Measurements from ENCODE around the gene CCDC33. TPM values are rescaled to one million over a fixed set of nuclear protein-coding genes. Genes with fewer than 3 reads are reported as not detected.

CCDC33 gene
- total RNA-seq, 1 experiment from 2014 or later = 2.7 TPM

DNA sequence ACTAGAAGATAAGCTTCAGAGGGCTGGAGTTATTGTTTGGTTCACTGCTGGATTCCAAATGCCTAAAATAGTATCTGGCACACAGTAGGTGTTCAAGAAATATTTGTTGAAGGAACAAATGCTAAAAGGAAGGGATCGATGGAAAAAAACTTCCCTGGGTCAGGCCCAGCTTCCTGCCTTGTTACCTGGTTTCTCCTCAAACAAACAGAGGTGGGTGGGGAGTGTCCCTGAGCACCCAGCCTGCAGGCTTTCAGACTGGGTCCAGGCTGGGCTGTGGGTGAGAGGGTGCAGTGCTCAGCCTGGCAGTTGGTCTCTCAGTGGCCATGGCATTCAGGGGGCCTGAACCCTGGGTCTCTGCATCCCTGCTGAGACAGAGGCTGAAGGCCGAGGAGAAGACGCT is 19.2 kb upstream of the CCDC33 start:
- intact Hi-C loops (cut with micrococcal nuclease; ENCODE audit: unreplicated experiment) = no loop called here
- H3K27ac Mint-ChIP-seq (ENCODE audit: unreplicated experiment) = no peak overlapping the region
- peaks cover 5% of the 10 kb centered on the region for H3K36me3 Mint-ChIP-seq (ENCODE audit: insufficient read depth, unreplicated experiment)
- H3K9me3 Mint-ChIP-seq (ENCODE audit: low read depth, unreplicated experiment) = no peaks in the 10 kb centered on the region
- CTCF ChIA-PET = interaction anchor here (0.8 to 1.3 kb wide), 2 partner anchors 14 to 79 kb away, joined by 3 read pairs; partner anchors contain the start of gene STRA6
- no peak for TF ChIP-seq CTCF (IDR thresholded peaks at IDR 0.05; ENCODE audit: unreplicated experiment)
- peaks cover 44% of the 10 kb centered on the region for H3K4me1 Mint-ChIP-seq (ENCODE audit: low read depth, unreplicated experiment)
- H3K4me3 Mint-ChIP-seq (ENCODE audit: low read depth, unreplicated experiment) = no peak overlapping the region
- DNase-seq = peak; percentile 67
- no TSS peak for BruUV-seq (replicated peaks)
- peaks cover 37% of the 10 kb centered on the region for H3K27me3 Mint-ChIP-seq (ENCODE audit: unreplicated experiment)

- Mint-ChIP-seq H3K36me3 (ENCODE audit: insufficient read depth, unreplicated experiment) (peaks cover 5% of the 10 kb centered on the region), H3K4me1 (ENCODE audit: low read depth, unreplicated experiment) (peaks cover 44% of the 10 kb centered on the region), H3K27me3 (ENCODE audit: unreplicated experiment) (peaks cover 33% of the 10 kb centered on the region), H3K27ac (ENCODE audit: unreplicated experiment) (no peak overlapping the region), H3K9me3 (ENCODE audit: low read depth, unreplicated experiment) (no peaks in the 10 kb centered on the region), H3K4me3 (ENCODE audit: low read depth, unreplicated experiment) (no peak overlapping the region)
- no TSS peak for BruUV-seq (replicated peaks)
- DNase-seq = no peak
- CTCF ChIA-PET = no interaction called here
- TF ChIP-seq CTCF (IDR thresholded peaks at IDR 0.05; ENCODE audit: unreplicated experiment) = no peak
- intact Hi-C loops (cut with micrococcal nuclease; ENCODE audit: unreplicated experiment) = no loop called here
Measured at GRCh38 chr15:74217907-74218885, 17.9 kb upstream of the CCDC33 start.

DNA sequence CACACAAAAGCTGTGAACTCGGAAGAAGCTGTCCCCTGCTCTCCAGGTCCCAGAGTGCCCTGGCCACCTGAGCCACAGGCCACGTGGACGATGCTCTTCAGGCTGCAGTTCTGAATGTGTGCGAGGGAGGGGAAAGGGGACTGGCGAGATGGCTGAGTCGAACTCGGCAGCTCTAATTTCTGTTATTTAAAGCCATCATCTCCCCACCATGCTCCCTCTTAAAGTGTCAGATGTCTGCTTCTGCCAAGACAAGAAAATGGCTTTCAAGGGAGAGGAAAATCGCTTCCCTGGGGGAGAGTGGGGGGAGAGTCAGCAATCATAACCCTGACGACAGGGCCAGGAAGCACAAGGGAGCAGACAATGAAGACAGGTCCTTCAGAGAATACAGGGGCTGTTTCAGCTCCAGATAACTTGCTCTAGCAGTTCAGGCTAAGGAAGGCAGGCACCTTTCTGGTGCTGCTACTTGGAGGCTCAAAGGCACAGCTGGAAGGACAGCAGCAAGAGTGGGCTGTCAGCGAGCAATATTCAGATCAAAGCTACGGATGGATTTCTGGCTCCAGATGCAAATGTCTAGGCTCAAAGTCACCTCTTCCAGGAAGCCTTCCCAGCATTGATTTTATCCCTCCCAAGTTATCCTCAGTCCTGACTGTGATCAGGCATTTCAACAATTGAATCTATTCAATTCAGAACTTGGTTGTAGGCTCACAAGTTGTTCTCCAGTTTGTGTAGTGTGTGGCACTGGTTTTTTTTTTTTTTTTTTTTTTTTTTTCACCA is 15.5 kb upstream of the CCDC33 start:
- H3K27me3 Mint-ChIP-seq (ENCODE audit: unreplicated experiment) = peaks cover 21% of the 10 kb centered on the region
- DNase-seq = no peak
- no peak overlapping the region for H3K4me3 Mint-ChIP-seq (ENCODE audit: low read depth, unreplicated experiment)
- BruUV-seq (replicated peaks) = no TSS peak
- no peak for TF ChIP-seq CTCF (IDR thresholded peaks at IDR 0.05; ENCODE audit: unreplicated experiment)
- intact Hi-C loops (cut with micrococcal nuclease; ENCODE audit: unreplicated experiment) = no loop called here
- peaks cover 49% of the 10 kb centered on the region for H3K4me1 Mint-ChIP-seq (ENCODE audit: low read depth, unreplicated experiment)
- CTCF ChIA-PET = interaction anchor here (1.0 to 2.0 kb wide), 2 partner anchors 10 to 15 kb away, joined by 3 to 7 read pairs; partner anchors contain the start of gene CCDC33
- H3K36me3 Mint-ChIP-seq (ENCODE audit: insufficient read depth, unreplicated experiment) = peaks cover 9% of the 10 kb centered on the region
- no peaks in the 10 kb centered on the region for H3K9me3 Mint-ChIP-seq (ENCODE audit: low read depth, unreplicated experiment)
- no peak overlapping the region for H3K27ac Mint-ChIP-seq (ENCODE audit: unreplicated experiment)

DNA sequence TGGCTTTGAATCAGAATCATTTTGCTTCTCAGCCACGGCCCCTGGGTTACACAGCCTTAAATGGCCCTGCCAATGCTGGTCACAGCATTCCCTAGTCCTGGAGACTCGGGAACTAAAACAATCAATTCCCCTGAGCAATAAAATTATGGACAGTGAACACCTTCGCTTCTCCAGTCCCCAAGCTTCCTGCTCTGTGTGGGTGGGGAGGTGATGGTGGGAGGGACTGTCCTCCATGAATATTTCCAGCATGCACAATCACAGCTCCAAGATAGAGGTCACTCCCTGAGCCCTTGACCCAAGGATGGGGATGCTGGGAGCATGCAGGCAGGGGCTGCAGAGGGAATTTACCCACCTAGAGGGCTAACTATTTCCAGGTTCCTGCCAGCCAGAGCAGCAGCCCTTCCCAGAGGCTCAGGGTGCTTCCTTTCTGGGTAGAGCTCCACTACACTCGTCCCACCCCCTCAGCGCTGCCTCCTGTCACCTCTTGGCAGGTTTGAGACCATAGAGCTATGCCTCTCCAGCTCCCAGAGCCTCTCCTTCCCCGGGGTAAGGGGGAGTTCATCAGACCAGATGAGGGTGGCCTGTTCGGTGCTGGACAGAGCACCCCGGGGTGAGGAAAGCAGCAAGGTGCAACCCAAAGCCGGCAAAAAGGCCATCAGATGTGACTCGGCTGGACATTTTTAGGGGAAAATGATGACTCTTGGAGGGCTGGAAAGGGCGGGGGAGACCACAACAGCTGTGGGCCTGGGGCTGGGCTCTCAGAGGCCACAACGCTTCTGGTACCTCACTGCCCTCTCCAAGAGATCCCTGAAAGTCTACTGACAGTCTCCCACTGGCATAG is 14.5 kb upstream of the CCDC33 start:
- Mint-ChIP-seq H3K9me3 (ENCODE audit: low read depth, unreplicated experiment) (no peaks in the 10 kb centered on the region), H3K27me3 (ENCODE audit: unreplicated experiment) (peaks cover 18% of the 10 kb centered on the region), H3K4me1 (ENCODE audit: low read depth, unreplicated experiment) (peaks cover 45% of the 10 kb centered on the region), H3K27ac (ENCODE audit: unreplicated experiment) (no peak overlapping the region), H3K4me3 (ENCODE audit: low read depth, unreplicated experiment) (no peak overlapping the region), H3K36me3 (ENCODE audit: insufficient read depth, unreplicated experiment) (peaks cover 9% of the 10 kb centered on the region)
- no peak for TF ChIP-seq CTCF (IDR thresholded peaks at IDR 0.05; ENCODE audit: unreplicated experiment)
- no TSS peak for BruUV-seq (replicated peaks)
- DNase-seq = no peak
- CTCF ChIA-PET = interaction anchor here (2.0 kb wide), 1 partner anchor 9 kb away, joined by 7 read pairs; no protein-coding TSS in a partner anchor
- intact Hi-C loops (cut with micrococcal nuclease; ENCODE audit: unreplicated experiment) = no loop called here

Measured in Calu3 (cell line).